SU-DHL-6 (cell line): ENCODE data around the gene TTC38.

Experiments
- H2AFZ ChIP-seq: fragments of 200-600 bp; sonication (generic); 2 replicates; pipeline ENCODE4 v1.6.1; 2014; ENCODE audit warnings: low read depth, mild to moderate bottlenecking, moderate library complexity, mixed read lengths, antibody characterized with exemption, low read length; ENCODE audit not compliant: severe bottlenecking
- H3F3A ChIP-seq: fragments of 200-600 bp; shearing (Covaris generic); 2 replicates; pipeline ENCODE4 v1.6.0; 2016; ENCODE audit warnings: antibody characterized with exemption, mild to moderate bottlenecking; ENCODE audit not compliant: insufficient read depth
- H3K27ac ChIP-seq: fragments of 200-600 bp; sonication (generic); 2 replicates; pipeline ENCODE4 v1.5.1; 2016; ENCODE audit warnings: low read depth, mild to moderate bottlenecking, low read length, moderate library complexity, mixed read lengths
- H3K27me3 ChIP-seq: fragments of 200-600 bp; sonication (generic), shearing (Covaris generic); 2 replicates; pipeline ENCODE4 v1.6.0; 2014; ENCODE audit warnings: mild to moderate bottlenecking, low read length
- H3K36me3 ChIP-seq: fragments of 200-600 bp; sonication (generic); 2 replicates; pipeline ENCODE4 v1.6.1; 2014; ENCODE audit warnings: mild to moderate bottlenecking, low read length, mixed read lengths
- H3K4me2 ChIP-seq: fragments of 300-600, 200-600 bp; shearing (Covaris generic), sonication (generic); 2 replicates; pipeline ENCODE4 v1.6.0; 2014; ENCODE audit warnings: low read length, low read depth, mild to moderate bottlenecking; ENCODE audit not compliant: poor library complexity, severe bottlenecking
- H3K4me3 ChIP-seq: fragments of 200-600 bp; sonication (generic); 2 replicates; pipeline ENCODE4 v1.5.1; 2014; ENCODE audit warnings: antibody characterized with exemption, low read length, mild to moderate bottlenecking, mixed read lengths; ENCODE audit not compliant: insufficient read depth, poor library complexity, severe bottlenecking
- H3K79me2 ChIP-seq: fragments of 200-600 bp; sonication (generic); 2 replicates; pipeline ENCODE4 v1.6.1; 2014; ENCODE audit warnings: mild to moderate bottlenecking, low read length, moderate library complexity; ENCODE audit not compliant: insufficient read depth
- H3K9ac ChIP-seq: fragments of 200-600 bp; sonication (generic); 2 replicates; pipeline ENCODE4 v1.7.0; 2014; ENCODE audit warnings: mild to moderate bottlenecking, low read length
- H3K9me2 ChIP-seq: fragments of 200-600 bp; sonication (generic); replicated peaks from 2 replicates; pipeline ENCODE4 v1.6.1; 2014; ENCODE audit warnings: low read length; ENCODE audit not compliant: insufficient read depth
- H3K9me3 ChIP-seq: fragments of 200-600 bp; sonication (generic); 2 replicates; pipeline ENCODE4 v1.6.1; 2014; ENCODE audit warnings: low read length, mixed read lengths; ENCODE audit not compliant: insufficient read depth
- H4K20me1 ChIP-seq: fragments of 200-600 bp; sonication (generic); 2 replicates; pipeline ENCODE4 v1.6.1; 2014; ENCODE audit warnings: low read depth, mild to moderate bottlenecking, antibody characterized with exemption, low read length, moderate library complexity, mixed read lengths
- CTCF ChIP-seq: fragments of 200-600 bp; sonication (generic); IDR thresholded peaks from one replicate; pipeline ENCODE4 v1.5.1; 2017; ENCODE audit warnings: antibody characterized with exemption, mild to moderate bottlenecking, low read length, moderate library complexity; ENCODE audit not compliant: insufficient read depth, poor library complexity, severe bottlenecking
- EZH2phosphoT487 ChIP-seq: fragments of 200-600 bp; sonication (generic), shearing (Covaris generic); conservative IDR thresholded peaks from 2 replicates; pipeline ENCODE4 v1.6.1; 2018; ENCODE audit warnings: mild to moderate bottlenecking, antibody characterized with exemption, low read length, moderate library complexity, mixed read lengths

Gene TTC38

GRCh38 chr22:46326066-46326680 is 58.4 kb downstream of the TTC38 start:
- no peaks in the 10 kb centered on the region for H3F3A ChIP-seq
- H2AFZ ChIP-seq = no peak overlapping the region
- H3K9me3 ChIP-seq = no peaks in the 10 kb centered on the region
- H3K27ac ChIP-seq = no peak overlapping the region
- no peak overlapping the region for H3K4me3 ChIP-seq
- TF ChIP-seq CTCF = no peak
- TF ChIP-seq EZH2phosphoT487 = no peak
- peaks cover 12% of the 10 kb centered on the region; the same call in 1 of the 2 replicates for H3K36me3 ChIP-seq
- H3K9ac ChIP-seq = no peak overlapping the region
- no peaks in the 10 kb centered on the region for H4K20me1 ChIP-seq
- H3K27me3 ChIP-seq = no peaks in the 10 kb centered on the region
- no peaks in the 10 kb centered on the region for H3K9me2 ChIP-seq
- no peak overlapping the region for H3K4me2 ChIP-seq
- H3K79me2 ChIP-seq = peaks cover 5% of the 10 kb centered on the region; the same call in 1 of the 2 replicates

- no peak for TF ChIP-seq CTCF
- TF ChIP-seq EZH2phosphoT487 = no peak
- no peaks in the 10 kb centered on the region for H3K27me3 ChIP-seq
- H3K4me3 ChIP-seq = no peak overlapping the region
- no peak overlapping the region for H3K9ac ChIP-seq
- H3K4me2 ChIP-seq = no peak overlapping the region
- H4K20me1 ChIP-seq = no peaks in the 10 kb centered on the region
- no peak overlapping the region for H2AFZ ChIP-seq
- no peaks in the 10 kb centered on the region for H3K9me3 ChIP-seq
- H3K9me2 ChIP-seq = no peaks in the 10 kb centered on the region
- H3K36me3 ChIP-seq = peaks cover 12% of the 10 kb centered on the region; the same call in 1 of the 2 replicates
- no peak overlapping the region for H3K27ac ChIP-seq
- H3K79me2 ChIP-seq = no peaks in the 10 kb centered on the region
- H3F3A ChIP-seq = no peaks in the 10 kb centered on the region
These were observed 60.1 kb downstream of the TTC38 start for GRCh38 chr22:46327691-46328465.

DNA sequence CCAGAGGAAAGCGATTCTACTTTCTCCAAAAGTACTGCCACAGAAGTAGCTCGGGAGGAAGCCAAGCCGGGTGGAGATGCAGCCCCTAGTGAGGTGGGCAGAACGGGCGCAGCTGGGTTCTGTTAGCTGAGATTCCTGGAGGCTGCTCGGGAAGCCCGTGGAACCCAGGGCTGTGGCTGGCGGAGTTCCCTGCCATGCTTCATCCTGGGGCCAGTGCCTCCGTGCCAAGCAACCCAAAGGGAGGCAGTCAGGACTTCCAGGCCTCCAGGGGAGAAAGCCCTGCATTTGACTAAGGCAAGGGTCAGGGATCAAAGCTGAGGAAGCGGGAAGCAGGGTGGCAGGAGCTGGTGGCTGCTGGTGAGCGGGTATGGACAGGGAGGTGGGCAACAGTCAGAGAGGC is 61.0 kb downstream of the TTC38 start:
- no peak overlapping the region for H3K4me3 ChIP-seq
- TF ChIP-seq CTCF (no peak), EZH2phosphoT487 (no peak)
- H2AFZ ChIP-seq = no peak overlapping the region
- H3K27ac ChIP-seq = no peak overlapping the region
- H3K36me3 ChIP-seq = peaks cover 12% of the 10 kb centered on the region; the same call in 1 of the 2 replicates
- no peak overlapping the region for H3K9ac ChIP-seq
- H3K9me3 ChIP-seq = no peaks in the 10 kb centered on the region
- no peaks in the 10 kb centered on the region for H4K20me1 ChIP-seq
- no peaks in the 10 kb centered on the region for H3K27me3 ChIP-seq
- H3K9me2 ChIP-seq = no peaks in the 10 kb centered on the region
- H3K4me2 ChIP-seq = no peak overlapping the region
- 0 out of 2 replicates have a peak, but pooled peaks cover 8% of the 10 kb centered on the region for H3F3A ChIP-seq
- no peaks in the 10 kb centered on the region for H3K79me2 ChIP-seq
